ENCODE results near the gene OTUB1. TPM values are rescaled to one million over a fixed set of nuclear protein-coding genes. Genes with fewer than 3 reads are reported as not detected.

Gene OTUB1
- total RNA-seq, 1 donor from 2014 or later, result 107 TPM

- intact Hi-C loops (cut with micrococcal nuclease), result loop anchor here (5.0 kb wide), 1 partner anchor 163 kb away; the partner anchor contains the start of gene MACROD1
Measured at GRCh38 chr11:64003807-64004589, 17.8 kb downstream of the OTUB1 start.

- intact Hi-C loops (cut with micrococcal nuclease), result loop anchor here (5.0 kb wide), 1 partner anchor 163 kb away; the partner anchor contains the start of gene MACROD1
Measured at GRCh38 chr11:64004590-64004984, 18.3 kb downstream of the OTUB1 start.

- intact Hi-C loops (cut with micrococcal nuclease), result no loop called here
Measured at GRCh38 chr11:64005691-64006090, 19.5 kb downstream of the OTUB1 start.

DNA sequence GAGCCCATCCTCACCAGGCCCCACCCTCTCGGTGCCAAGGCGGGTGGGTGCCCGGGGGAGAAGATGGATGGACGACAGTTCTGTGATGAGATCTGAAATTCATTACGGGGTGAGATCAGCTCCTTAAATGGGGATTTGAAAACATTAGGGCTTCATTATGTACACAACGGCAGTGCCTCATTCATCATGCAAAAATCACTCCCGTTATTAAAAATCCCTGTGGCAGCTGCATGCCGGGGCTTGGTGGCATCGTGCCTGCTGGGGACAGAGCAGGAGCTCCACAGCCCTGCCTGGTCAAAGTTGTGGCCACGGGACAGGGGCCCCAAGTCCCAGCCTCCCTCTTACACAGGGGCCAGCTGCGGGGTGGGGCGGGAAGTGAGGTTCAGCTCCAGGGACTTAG is 20.2 kb downstream of the OTUB1 start:
- intact Hi-C loops (cut with micrococcal nuclease), result no loop called here

DNA sequence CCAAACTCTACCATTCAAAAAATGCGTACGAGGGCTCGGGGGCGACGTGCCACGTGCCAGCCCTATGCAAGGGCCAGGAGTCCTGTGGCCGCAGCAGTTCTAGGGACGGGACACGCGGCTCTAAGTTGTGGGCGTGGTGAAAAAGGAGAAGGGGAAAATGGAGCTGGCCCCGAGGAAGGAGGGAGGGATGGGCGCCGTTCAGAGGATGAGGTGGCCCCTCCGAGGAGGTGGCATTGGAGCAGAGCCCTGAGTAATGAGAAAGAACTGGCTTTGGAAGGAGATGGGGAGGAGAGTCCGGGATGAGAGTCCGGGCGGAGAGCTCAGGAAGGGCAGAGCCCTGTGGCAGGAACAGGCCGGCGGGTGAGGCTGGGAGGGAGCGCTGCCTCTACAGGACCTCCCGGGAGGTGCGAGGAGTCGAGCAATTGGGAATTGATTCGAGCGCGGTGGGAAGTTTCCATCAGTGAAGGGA is 21.0 kb downstream of the OTUB1 start:
- intact Hi-C loops (cut with micrococcal nuclease), result no loop called here

DNA sequence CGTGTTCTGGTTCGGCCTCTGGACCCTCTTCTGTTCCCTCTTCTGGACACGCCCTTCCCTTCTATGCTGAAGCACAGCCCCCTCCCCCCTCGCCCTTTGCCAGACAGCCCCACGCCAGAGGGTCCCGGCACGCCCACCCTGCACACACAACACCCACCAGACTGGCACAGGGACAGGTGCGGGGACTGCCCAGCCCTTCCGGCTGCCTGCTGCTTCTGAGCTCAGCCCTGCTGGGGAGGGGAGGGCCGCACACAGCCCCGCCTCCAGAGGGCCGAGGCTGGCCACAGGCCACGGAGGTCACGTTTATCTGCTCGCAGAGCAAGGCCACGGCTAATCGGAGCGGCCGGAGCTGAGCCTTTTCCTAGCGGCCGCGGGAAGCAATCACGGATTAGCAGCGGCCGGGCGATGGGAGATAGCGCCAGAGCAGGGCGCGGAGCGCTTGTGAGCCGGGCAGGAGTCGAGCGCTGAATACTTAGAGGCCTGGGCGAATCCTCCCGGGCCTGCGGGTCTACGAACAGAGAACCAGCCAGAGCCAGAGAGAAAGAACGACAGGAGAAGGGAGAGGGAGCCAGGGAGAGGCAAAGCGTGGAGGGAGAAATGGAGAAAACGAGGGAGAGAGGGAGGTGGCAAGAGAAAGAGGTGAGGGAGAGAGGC is 21.5 kb downstream of the OTUB1 start:
- intact Hi-C loops (cut with micrococcal nuclease), result no loop called here

- intact Hi-C loops (cut with micrococcal nuclease), result no loop called here
Measured at GRCh38 chr11:64008283-64008913, 22.2 kb downstream of the OTUB1 start.

DNA sequence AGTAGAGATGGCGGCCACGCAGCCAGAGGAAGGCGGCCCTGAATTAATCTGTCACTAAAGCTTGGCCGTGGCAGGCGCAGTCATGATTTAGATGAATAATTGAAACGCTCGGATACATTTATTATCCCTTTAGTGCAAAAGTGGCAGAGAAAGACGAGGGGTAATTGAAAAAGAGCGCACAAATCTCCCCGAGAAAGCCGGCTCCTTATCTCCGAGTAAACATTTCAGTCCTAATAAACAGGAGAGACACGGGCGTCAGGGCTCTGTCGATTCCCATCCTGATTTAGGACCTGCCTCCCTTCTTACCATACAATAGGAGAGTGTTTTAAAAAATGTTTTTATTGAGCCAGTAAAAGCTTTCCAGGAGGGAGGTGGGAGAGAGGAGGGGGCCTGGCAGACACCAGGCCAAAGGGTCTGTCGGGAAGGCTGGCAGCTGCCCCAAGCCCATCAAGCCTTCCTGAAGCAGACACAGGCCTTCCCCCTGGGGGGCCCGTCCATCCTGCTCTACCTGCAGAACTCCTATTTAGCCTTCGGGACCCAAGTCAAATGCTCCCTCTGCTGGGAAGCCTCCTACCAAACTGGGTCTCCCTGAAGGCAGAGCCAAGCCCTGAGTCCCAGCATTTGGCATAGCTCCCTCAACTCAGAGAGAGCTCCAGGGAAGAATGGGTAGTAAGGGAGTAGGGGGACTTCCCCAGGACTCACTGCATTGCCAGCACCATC is 22.8 kb downstream of the OTUB1 start:
- intact Hi-C loops (cut with micrococcal nuclease), result no loop called here

DNA sequence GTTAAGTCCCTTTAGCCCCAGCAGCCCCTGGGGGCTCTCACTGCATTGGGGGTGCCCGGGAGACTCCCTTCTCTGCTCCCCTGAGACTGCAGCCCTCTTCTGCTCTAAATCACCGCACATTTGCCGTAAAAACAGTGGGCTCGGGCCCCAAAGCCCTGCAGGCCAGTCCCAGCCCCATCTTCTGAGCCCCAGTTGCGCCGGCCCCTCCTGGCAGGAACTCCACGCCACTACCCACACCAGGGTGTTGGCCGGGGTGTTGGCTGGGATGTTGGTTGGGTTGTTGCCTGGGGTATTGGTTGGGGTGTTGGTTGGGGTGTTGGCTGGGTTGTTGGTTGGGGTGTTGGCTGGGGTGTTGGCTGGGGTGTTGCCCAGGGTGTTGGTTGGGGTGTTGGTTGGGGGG is 23.5 kb downstream of the OTUB1 start:
- intact Hi-C loops (cut with micrococcal nuclease), result no loop called here

- intact Hi-C loops (cut with micrococcal nuclease), result no loop called here
Measured at GRCh38 chr11:64010783-64011182, 24.5 kb downstream of the OTUB1 start.

DNA sequence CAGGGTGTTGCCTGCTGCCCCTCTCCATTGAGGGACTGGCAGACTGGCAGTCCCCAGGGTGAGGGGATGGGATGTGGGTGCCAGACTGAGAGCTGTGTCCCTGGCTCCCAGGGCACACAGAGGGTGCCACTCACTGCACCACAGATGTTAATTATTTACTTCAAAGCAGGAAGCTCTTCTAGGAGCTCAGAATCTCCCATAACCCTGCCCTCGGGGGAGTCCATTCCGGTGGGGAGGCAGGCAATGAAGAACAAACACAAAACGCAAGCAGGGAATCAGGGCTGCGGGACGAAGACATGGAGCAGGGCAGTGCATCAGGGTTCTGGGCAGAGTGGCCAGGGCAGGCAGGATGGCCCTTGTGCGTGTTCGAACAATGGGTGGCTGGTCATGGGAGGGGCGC is 25.1 kb downstream of the OTUB1 start:
- intact Hi-C loops (cut with micrococcal nuclease), result no loop called here

- intact Hi-C loops (cut with micrococcal nuclease), result no loop called here
Measured at GRCh38 chr11:64013141-64013896, 27.1 kb downstream of the OTUB1 start.

GRCh38 chr11:64014356-64014755 is 28.1 kb downstream of the OTUB1 start:
- intact Hi-C loops (cut with micrococcal nuclease), result no loop called here

GRCh38 chr11:64015510-64015909 is 29.3 kb downstream of the OTUB1 start:
- intact Hi-C loops (cut with micrococcal nuclease), result no loop called here

- intact Hi-C loops (cut with micrococcal nuclease), result no loop called here
Measured at GRCh38 chr11:64015935-64016845, 30.0 kb downstream of the OTUB1 start.

GRCh38 chr11:64017945-64018224 is 31.6 kb downstream of the OTUB1 start:
- intact Hi-C loops (cut with micrococcal nuclease), result no loop called here

- intact Hi-C loops (cut with micrococcal nuclease), result no loop called here
Measured at GRCh38 chr11:64018310-64018709, 32.1 kb downstream of the OTUB1 start.

DNA sequence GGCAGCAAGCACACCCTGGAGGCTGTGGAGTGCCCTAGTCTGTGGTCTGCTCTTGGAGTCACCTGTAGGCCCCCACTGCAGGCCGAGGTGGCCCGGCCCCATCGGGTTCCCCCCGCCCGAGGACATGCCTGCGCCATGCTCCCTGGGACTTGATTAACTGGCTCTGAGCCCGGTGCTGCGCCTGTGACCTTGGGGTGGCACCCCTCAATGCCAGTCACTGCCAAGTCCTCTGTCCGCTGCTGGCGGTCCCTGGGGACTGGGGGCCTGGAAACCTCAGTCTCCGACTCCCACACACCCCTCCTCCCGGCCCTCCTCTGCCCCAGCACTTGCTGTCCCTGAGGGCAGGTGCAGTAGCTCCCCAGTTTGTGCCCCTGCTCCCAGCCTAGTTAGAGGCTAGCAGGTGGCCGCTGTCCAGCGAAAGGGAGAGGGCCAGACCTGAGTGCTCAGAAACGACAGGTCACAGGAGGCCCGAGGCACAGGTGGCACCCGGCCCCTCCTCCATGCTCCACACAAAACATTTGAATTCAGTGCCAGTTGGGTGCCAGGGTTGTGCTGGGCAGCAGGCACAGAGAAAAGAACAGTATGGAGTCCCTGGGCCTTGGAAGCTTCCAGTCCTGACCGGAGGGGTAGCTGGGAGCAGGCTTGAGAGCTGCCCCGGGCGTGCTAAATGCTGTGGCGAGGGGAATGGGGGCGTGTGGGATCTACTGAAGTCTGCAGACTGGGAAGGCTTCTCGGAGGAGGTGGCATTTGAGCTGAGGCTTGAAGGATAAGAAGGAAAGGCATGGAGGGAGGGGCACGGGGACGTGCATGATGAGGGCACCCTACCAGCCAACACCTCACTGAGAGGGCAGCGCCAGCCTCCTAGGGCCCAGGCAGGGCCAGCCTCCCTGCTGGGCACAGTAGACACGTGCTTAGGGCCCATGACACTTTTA is 33.1 kb downstream of the OTUB1 start:
- intact Hi-C loops (cut with micrococcal nuclease), result no loop called here
